T-helper 2 cell treated with Interferon-gamma antibody and Interleukin-4, amounts not matched to agents 100 ng/mL and 5 ng/mL, for 36 hours (primary cell): ENCODE data around the gene ERGIC2. TPM values are rescaled to one million over a fixed set of nuclear protein-coding genes. Genes with fewer than 3 reads are reported as not detected.
"Not testable (repeated sequence)": the region's sequence is repeated elsewhere in the genome, so short reads cannot be mapped to it uniquely, and the experiment has no call there.

ENCODE experiments used
- intact Hi-C: fragments of 100-400 bp; cut with micrococcal nuclease; formaldehyde crosslinking; loops from one replicate; pipeline ENCODE4 v1.15.1; 2023
- total RNA-seq: library from RNA; stranded (reverse); gene quantifications from 2 replicates; pipeline ENCODE4 v1.2.3, GENCODE V29; 2022

ERGIC2 gene
- total RNA-seq, 1 donor from 2014 or later, result 68.6 TPM

GRCh38 chr12:29304388-29304787 lies 76.6 kb downstream of the ERGIC2 start:
- intact Hi-C loops, result no loop called here

DNA sequence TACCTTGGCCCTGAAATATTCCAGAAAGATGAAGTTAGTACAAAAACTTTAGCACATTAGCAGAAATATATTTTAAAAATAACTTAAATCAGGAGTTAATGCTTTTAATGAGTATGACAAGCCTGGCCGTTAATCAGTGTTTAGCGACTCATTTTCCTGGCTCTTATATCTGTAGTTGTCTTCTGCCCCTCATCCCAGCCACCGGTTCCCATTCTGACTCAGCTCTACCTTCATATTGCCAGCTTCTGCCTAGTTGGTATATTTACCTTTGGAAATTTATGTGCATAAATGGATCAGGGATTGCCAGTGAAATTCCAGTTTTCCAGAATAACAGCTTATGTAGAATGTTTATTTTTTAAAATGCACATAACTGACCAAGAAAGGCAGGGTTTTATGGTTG lies 79.9 kb downstream of the ERGIC2 start:
- intact Hi-C loops, result no loop called here

DNA sequence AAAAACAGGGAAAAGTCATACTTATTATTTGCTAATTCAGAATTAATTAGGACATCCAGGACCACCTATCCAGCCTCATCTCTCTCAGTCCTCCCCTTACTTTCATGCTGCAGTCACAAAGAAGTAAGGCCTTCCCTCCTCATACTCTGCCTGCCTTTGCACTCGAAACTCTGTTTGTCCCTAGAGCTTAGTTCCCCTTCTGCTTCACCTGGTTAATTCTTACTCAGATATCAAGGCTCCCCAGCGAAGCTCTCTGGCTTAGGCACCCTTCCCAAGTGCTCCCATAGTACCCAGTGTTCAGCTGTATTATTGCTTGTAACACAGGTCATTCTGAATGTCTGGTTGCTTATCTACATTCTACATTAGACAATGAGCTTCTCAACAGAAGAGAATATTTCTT lies 81.3 kb downstream of the ERGIC2 start:
- intact Hi-C loops, result no loop called here

GRCh38 chr12:29291226-29291625 lies 89.7 kb downstream of the ERGIC2 start:
- intact Hi-C loops, result no loop called here

GRCh38 chr12:29290475-29290874 lies 90.5 kb downstream of the ERGIC2 start:
- intact Hi-C loops, result not testable (repeated sequence)

- intact Hi-C loops, result no loop called here
These were observed 92.9 kb downstream of the ERGIC2 start for GRCh38 chr12:29288031-29288430.

DNA sequence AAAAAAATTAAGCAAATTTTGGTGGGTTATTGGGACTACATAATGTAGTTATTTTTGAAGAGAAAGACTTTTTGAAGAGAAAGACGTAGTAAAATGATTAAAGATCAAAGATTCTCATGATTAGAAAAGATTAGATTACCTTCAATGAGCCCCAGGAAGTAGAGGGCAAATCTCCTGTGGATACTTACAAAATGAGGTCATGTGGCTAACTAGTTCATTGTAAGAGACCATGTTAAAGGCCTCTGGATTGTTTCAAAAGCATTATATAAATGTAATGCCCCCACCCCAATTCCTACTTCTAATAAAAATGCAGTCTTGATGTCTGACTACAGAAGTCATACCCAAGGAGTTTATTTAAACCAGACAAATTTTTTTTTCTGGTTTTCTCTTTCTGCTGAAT lies 93.3 kb downstream of the ERGIC2 start:
- intact Hi-C loops, result no loop called here

Other genes starting within 250 kb of the ERGIC2 start
- gene FAR2, start 231.9 kb downstream of the ERGIC2 start, total RNA-seq, result 10.6 and 12.8 TPM in 2 replicates
- gene OVCH1, start 116.5 kb upstream of the ERGIC2 start, total RNA-seq, result not detected in 2 replicates